HG03571 (cell line): ENCODE data around the gene SMC5.

Experiments used
- ATAC-seq: cut with Tn5 transposase; IDR thresholded peaks from one replicate; pipeline ENCODE4 v1.9.1; 2021; ENCODE audit not compliant: unreplicated experiment

SMC5 gene

DNA sequence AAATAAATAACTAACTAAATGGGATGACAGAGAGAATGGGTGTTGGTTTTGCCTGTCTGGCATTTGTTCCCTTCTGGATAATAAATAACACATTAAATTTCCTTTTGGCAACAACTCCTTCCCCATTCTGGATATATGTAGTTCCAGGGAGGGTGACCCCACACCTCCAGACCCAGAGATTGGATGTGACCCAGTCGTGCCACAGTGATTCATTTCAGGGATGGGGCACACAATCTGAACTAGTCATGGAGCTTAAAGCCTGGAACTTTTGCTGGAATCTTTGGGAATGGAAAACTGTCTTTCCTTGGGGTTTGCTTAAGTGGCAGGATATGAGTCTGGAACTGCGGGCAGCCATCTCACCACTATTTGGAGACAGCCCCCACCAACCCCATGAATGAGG lies 144.4 kb downstream of the SMC5 start:
- ATAC-seq: no peak

GRCh38 chr9:70403618-70404025 lies 144.8 kb downstream of the SMC5 start:
- ATAC-seq: no peak

DNA sequence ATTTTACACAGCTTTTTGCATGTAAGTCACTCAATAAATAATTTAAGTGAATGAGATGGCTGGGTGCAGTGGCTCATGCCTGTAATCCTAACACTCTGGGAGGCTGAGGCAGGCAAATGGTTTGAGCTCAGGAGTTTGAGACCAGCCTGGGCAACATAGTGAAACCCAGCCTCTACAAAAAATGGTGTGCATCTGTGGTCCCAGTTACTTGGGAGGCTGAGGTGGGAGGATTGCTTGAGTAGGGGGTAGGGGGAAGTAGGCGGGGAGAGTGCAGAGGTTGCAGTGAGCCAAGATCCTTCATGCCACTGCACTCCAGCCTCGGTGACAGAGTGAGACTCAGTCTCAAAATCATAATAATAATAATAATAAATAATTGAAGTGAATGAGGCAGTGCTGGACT lies 145.5 kb downstream of the SMC5 start:
- ATAC-seq: no peak
